ENCODE measurements around the gene QSER1. TPM values are rescaled to one million over a fixed set of nuclear protein-coding genes. Genes with fewer than 3 reads are reported as not detected.

QSER1 gene
- total RNA-seq, 1 experiment from 2014 or later: 111 TPM

- ChIA-PET CTCF (interaction anchor here (0.6 to 0.9 kb wide), 4 partner anchors 12 to 93 kb away, joined by 3 to 5 read pairs (median 4); no protein-coding TSS in a partner anchor), POLR2A (ENCODE audit: low non-redundant PET) (interaction anchor here (0.6 kb wide), 1 partner anchor 51 kb away, joined by 3 read pairs; no protein-coding TSS in a partner anchor)
- no peak for TF ChIP-seq EZH2 (IDR thresholded peaks at IDR 0.05; ENCODE audit: borderline replicate concordance, low read depth, low read length, poor library complexity, severe bottlenecking)
- no peak for TF ChIP-seq CTCF (conservative IDR thresholded peaks at IDR 0.05; ENCODE audit: low read depth, low read length)
- no TSS peak for BruUV-seq (replicated peaks)
- intact Hi-C loops (cut with micrococcal nuclease; ENCODE audit: unreplicated experiment): loop anchor here (2.0 to 5.0 kb wide), 3 partner anchors 20 to 174 kb away; no protein-coding TSS in a partner anchor
- no peaks in the 10 kb centered on the region for H3K9me3 ChIP-seq (ENCODE audit: low read depth, low read length, poor library complexity, severe bottlenecking)
- peak overlapping the region; percentile 77 for H3K4me3 ChIP-seq (ENCODE audit: low read depth, low read length, poor library complexity, severe bottlenecking)
- H3K36me3 ChIP-seq (ENCODE audit: insufficient read depth, low read length, poor library complexity, severe bottlenecking): no peaks in the 10 kb centered on the region
- no peaks in the 10 kb centered on the region for H3K27me3 ChIP-seq (replicated peaks; ENCODE audit: insufficient read depth, low read depth, low read length, poor library complexity)
- H3K4me1 ChIP-seq (ENCODE audit: insufficient read depth, low read length, poor library complexity, severe bottlenecking): peaks cover 32% of the 10 kb centered on the region
- no peak for DNase-seq (ENCODE audit: low spot score)
- peak overlapping the region; percentile 85 for H3K27ac ChIP-seq (ENCODE audit: low read depth, low read length, poor library complexity, severe bottlenecking)
Measured at GRCh38 chr11:32893093-32893342, 407 bp downstream of the QSER1 start.

- Histone ChIP-seq H3K36me3 (ENCODE audit: insufficient read depth, low read length, poor library complexity, severe bottlenecking) (no peaks in the 10 kb centered on the region), H3K27ac (ENCODE audit: low read depth, low read length, poor library complexity, severe bottlenecking) (peak overlapping the region; percentile 85), H3K9me3 (ENCODE audit: low read depth, low read length, poor library complexity, severe bottlenecking) (no peaks in the 10 kb centered on the region), H3K4me3 (ENCODE audit: low read depth, low read length, poor library complexity, severe bottlenecking) (peak overlapping the region; percentile 77), H3K4me1 (ENCODE audit: insufficient read depth, low read length, poor library complexity, severe bottlenecking) (peaks cover 32% of the 10 kb centered on the region), H3K27me3 (replicated peaks; ENCODE audit: insufficient read depth, low read depth, low read length, poor library complexity) (no peaks in the 10 kb centered on the region)
- no TSS peak for BruUV-seq (replicated peaks)
- ChIA-PET POLR2A (ENCODE audit: low non-redundant PET) (interaction anchor here (0.6 kb wide), 1 partner anchor 52 kb away, joined by 3 read pairs; no protein-coding TSS in a partner anchor), CTCF (interaction anchor here (0.6 to 1.2 kb wide), 3 partner anchors 17 to 172 kb away, joined by 3 to 6 read pairs (median 3); no protein-coding TSS in a partner anchor)
- intact Hi-C loops (cut with micrococcal nuclease; ENCODE audit: unreplicated experiment): loop anchor here (2.0 to 5.0 kb wide), 3 partner anchors 21 to 174 kb away; no protein-coding TSS in a partner anchor
- no peak for TF ChIP-seq EZH2 (IDR thresholded peaks at IDR 0.05; ENCODE audit: borderline replicate concordance, low read depth, low read length, poor library complexity, severe bottlenecking)
- peak; percentile 81 for TF ChIP-seq CTCF (conservative IDR thresholded peaks at IDR 0.05; ENCODE audit: low read depth, low read length)
- peak; percentile 86 for DNase-seq (ENCODE audit: low spot score)
Measured at GRCh38 chr11:32893343-32894148, 935 bp downstream of the QSER1 start.

GRCh38 chr11:32894149-32894827 is 1.7 kb downstream of the QSER1 start:
- CTCF ChIA-PET: interaction anchor here (1.2 kb wide), 1 partner anchor 171 kb away, joined by 6 read pairs; no protein-coding TSS in a partner anchor
- POLR2A ChIA-PET (ENCODE audit: low non-redundant PET): interaction anchor here (0.6 kb wide), 1 partner anchor 137 kb away, joined by 3 read pairs; no protein-coding TSS in a partner anchor
- TSS peak; percentile 40 for BruUV-seq (replicated peaks)
- Histone ChIP-seq H3K27ac (ENCODE audit: low read depth, low read length, poor library complexity, severe bottlenecking) (peak overlapping the region; percentile 85), H3K4me3 (ENCODE audit: low read depth, low read length, poor library complexity, severe bottlenecking) (peak overlapping the region; percentile 77), H3K27me3 (replicated peaks; ENCODE audit: insufficient read depth, low read depth, low read length, poor library complexity) (no peaks in the 10 kb centered on the region), H3K4me1 (ENCODE audit: insufficient read depth, low read length, poor library complexity, severe bottlenecking) (peaks cover 32% of the 10 kb centered on the region), H3K9me3 (ENCODE audit: low read depth, low read length, poor library complexity, severe bottlenecking) (no peaks in the 10 kb centered on the region), H3K36me3 (ENCODE audit: insufficient read depth, low read length, poor library complexity, severe bottlenecking) (no peaks in the 10 kb centered on the region)
- TF ChIP-seq CTCF (conservative IDR thresholded peaks at IDR 0.05; ENCODE audit: low read depth, low read length) (no peak), EZH2 (IDR thresholded peaks at IDR 0.05; ENCODE audit: borderline replicate concordance, low read depth, low read length, poor library complexity, severe bottlenecking) (no peak)
- DNase-seq (ENCODE audit: low spot score): peak; percentile 92
- intact Hi-C loops (cut with micrococcal nuclease; ENCODE audit: unreplicated experiment): loop anchor here (5.0 kb wide), 2 partner anchors 148 to 173 kb away; no protein-coding TSS in a partner anchor
